ENCODE results near the gene NRN1L. TPM values are rescaled to one million over a fixed set of nuclear protein-coding genes. Genes with fewer than 3 reads are reported as not detected.
A peak's percentile ranks its signal among the peaks of the same experiment; 100 is the strongest.
"Not testable (repeated sequence)": the region's sequence is repeated elsewhere in the genome, so short reads cannot be mapped to it uniquely, and the experiment has no call there.

Gene NRN1L
- polyA plus RNA-seq (ENCODE audit: insufficient read length in 10 of 10): 1 to 10 TPM in 3 of 10 donors, under 1 TPM in 6, not detected in 1; 0.39 to 1.5 (median 0.53) TPM
- long read RNA-seq, donor 1: 0 reads
- long read RNA-seq, donor 2: 0 reads
- long read RNA-seq, donor 3: 0 reads
- long read RNA-seq, donor 4: 0 reads
- long read RNA-seq, donor 5, partial matches to known transcripts: 0 of 1 reads
- long read RNA-seq, donor 5, other reads (novel, unspliced or antisense): 0 of 1 reads
- long read RNA-seq, donor 6: 0 reads
- long read RNA-seq, donor 7: 0 reads
- long read RNA-seq, donor 8: 0 reads
- long read RNA-seq, donor 9: 0 reads

- peak; percentile 82 to 95 (median 91) for DNase-seq
Observed at GRCh38 chr16:67884684-67885083, at the start of gene NRN1L. NRN1L (plus strand) TSS chr16:67884885; CDS start chr16:67884904, 19 bp downstream.

- DNase-seq: not testable (repeated sequence)
Observed at GRCh38 chr16:67837190-67837589, 47.5 kb upstream of the NRN1L start.

GRCh38 chr16:67837811-67838210, 46.9 kb upstream of the NRN1L start:
- DNase-seq: no peak

GRCh38 chr16:67841198-67841815, 43.4 kb upstream of the NRN1L start:
- no peak for DNase-seq

GRCh38 chr16:67841816-67842508, 42.7 kb upstream of the NRN1L start, which contains the start of gene THAP11:
THAP11 (plus strand) TSS chr16:67842320; CDS start chr16:67842555, 235 bp downstream.
- peak; percentile 96 to 99 (median 98) for DNase-seq

GRCh38 chr16:67842509-67843342, 42.0 kb upstream of the NRN1L start:
- peak in 2 of 3 donors; percentile 65 to 92 for DNase-seq

- DNase-seq: no peak
Observed at GRCh38 chr16:67843343-67843765, 41.3 kb upstream of the NRN1L start.

GRCh38 chr16:67844497-67844896, 40.2 kb upstream of the NRN1L start:
- no peak for DNase-seq

- no peak for DNase-seq
Observed at GRCh38 chr16:67845291-67846062, 39.2 kb upstream of the NRN1L start.

GRCh38 chr16:67846063-67846319, 38.7 kb upstream of the NRN1L start:
- DNase-seq: no peak

GRCh38 chr16:67846320-67847063, 38.2 kb upstream of the NRN1L start, which contains the start of gene NUTF2:
NUTF2 (plus strand) TSS chr16:67846933; CDS start chr16:67865131, 18,198 bp downstream.
- peak; percentile 97 to 99 (median 97) for DNase-seq

- no peak for DNase-seq
Observed at GRCh38 chr16:67847064-67847861, 37.4 kb upstream of the NRN1L start, which contains the start of gene CENPT. CENPT (minus strand) TSS chr16:67847693; CDS start chr16:67833859, 13,834 bp downstream.

GRCh38 chr16:67848118-67848517, 36.6 kb upstream of the NRN1L start:
- DNase-seq: no peak

- DNase-seq: no peak
Observed at GRCh38 chr16:67853670-67854069, 31.0 kb upstream of the NRN1L start.

GRCh38 chr16:67855789-67856188, 28.9 kb upstream of the NRN1L start:
- DNase-seq: no peak

GRCh38 chr16:67856927-67857546, 27.6 kb upstream of the NRN1L start:
- no peak for DNase-seq

GRCh38 chr16:67857547-67858233, 27.0 kb upstream of the NRN1L start:
- DNase-seq: peak; percentile 47 to 65 (median 62)

- no peak for DNase-seq
Observed at GRCh38 chr16:67858500-67858899, 26.2 kb upstream of the NRN1L start.
